Activated naive CD8-positive, alpha-beta T cell treated with anti-CD3 and anti-CD28 coated beads, Interleukin-2, amount 10 ng/mL, durations not matched to agents 7 days and 5 days (primary cell): ENCODE data around the gene TARDBP. TPM values are rescaled to one million over a fixed set of nuclear protein-coding genes. Genes with fewer than 3 reads are reported as not detected.
"Not testable (repeated sequence)": the region's sequence is repeated elsewhere in the genome, so short reads cannot be mapped to it uniquely, and the experiment has no call there.

Source experiments
- ATAC-seq: fragments of 150-1000 bp; cut with Tn5 transposase; one replicate; pipeline ENCODE4 v1.10.0; 2021; ENCODE audit warnings: low read depth, moderate library complexity
- POLR2A ChIA-PET: fragments of 350-600 bp; sonication (Branson Sonifier 250); formaldehyde crosslinking; loops from one replicate; lab custom pipeline; 2021; ENCODE audit warnings: antibody characterized with exemption; lab: Charles Lee
- DNase-seq: peaks from one replicate; pipeline ENCODE4 v3.0.0; 2021
- H3K27ac Mint-ChIP-seq: one replicate; pipeline ENCODE4 v1.8.0; 2022; ENCODE audit warnings: mild to moderate bottlenecking, mixed read lengths
- H3K27me3 Mint-ChIP-seq: one replicate; pipeline ENCODE4 v1.8.0; 2022; ENCODE audit warnings: mild to moderate bottlenecking, moderate library complexity, mixed read lengths
- H3K36me3 Mint-ChIP-seq: one replicate; pipeline ENCODE4 v1.8.0; 2021; ENCODE audit warnings: mild to moderate bottlenecking, mixed read lengths
- H3K4me1 Mint-ChIP-seq: one replicate; pipeline ENCODE4 v1.8.0; 2021; ENCODE audit warnings: mixed read lengths
- H3K4me3 Mint-ChIP-seq: one replicate; pipeline ENCODE4 v1.8.0; 2022; ENCODE audit warnings: mild to moderate bottlenecking, moderate library complexity, mixed read lengths
- H3K9me3 Mint-ChIP-seq: one replicate; pipeline ENCODE4 v1.8.0; 2021; ENCODE audit warnings: mixed read lengths
- total RNA-seq, 2 experiments: library from RNA; stranded (reverse); gene quantifications; one replicate each; pipeline ENCODE4 v1.2.3, GENCODE V29; 2021

Gene TARDBP
- total RNA-seq, 2 experiments from 2014 or later, result 166 to 174 TPM

GRCh38 chr1:11072216-11072917 lies 59.9 kb downstream of the TARDBP start:
- Mint-ChIP-seq H3K9me3 (no peaks in the 10 kb centered on the region), H3K36me3 (peaks cover 32% of the 10 kb centered on the region), H3K27ac (no peak overlapping the region), H3K27me3 (no peaks in the 10 kb centered on the region), H3K4me3 (no peak overlapping the region), H3K4me1 (peaks cover 19% of the 10 kb centered on the region)
- no peak for ATAC-seq
- POLR2A ChIA-PET, result no interaction called here
- no peak for DNase-seq

- DNase-seq, H3K9me3 Mint-ChIP-seq, POLR2A ChIA-PET, H3K4me3 Mint-ChIP-seq, H3K27me3 Mint-ChIP-seq, H3K27ac Mint-ChIP-seq, ATAC-seq: not testable (repeated sequence)
- peaks cover 32% of the 10 kb centered on the region for H3K36me3 Mint-ChIP-seq
- peaks cover 18% of the 10 kb centered on the region for H3K4me1 Mint-ChIP-seq
Observed at GRCh38 chr1:11073398-11073797, 60.9 kb downstream of the TARDBP start.

Other genes with a start within 250 kb of the TARDBP start
- gene CASZ1, start 216.0 kb upstream of the TARDBP start, total RNA-seq, result 10 to 100 TPM; 11.0 to 11.5 TPM
- gene MASP2, start 34.6 kb downstream of the TARDBP start, total RNA-seq, result not detected
- gene SRM, start 47.4 kb downstream of the TARDBP start, total RNA-seq, result 10 to 100 TPM; 72.3 to 85.0 TPM
- gene EXOSC10, start 87.2 kb downstream of the TARDBP start, total RNA-seq, result 10 to 100 TPM; 89.1 to 92.8 TPM
- not detected for gene ANGPTL7, start 176.7 kb downstream of the TARDBP start, total RNA-seq
- 10 to 100 TPM; 40.7 to 45.4 TPM for gene MTOR, start 249.9 kb downstream of the TARDBP start, total RNA-seq